Hepatocyte (in vitro differentiated cells): ENCODE results near the gene SSBP3.

Source experiments
- CTCF ChIP-seq: fragments of 200-600 bp; sonication (generic); IDR thresholded peaks from 2 replicates; pipeline ENCODE4 v1.5.1; 2016; ENCODE audit warnings: antibody characterized with exemption, mild to moderate bottlenecking; ENCODE audit not compliant: poor library complexity
- EZH2 ChIP-seq: fragments of 200-600 bp; sonication (generic); IDR thresholded peaks from 2 replicates; pipeline ENCODE4 v1.6.1; 2016; ENCODE audit warnings: antibody characterized with exemption, mild to moderate bottlenecking, borderline replicate concordance
- EZH2phosphoT487 ChIP-seq: fragments of 200-600 bp; sonication (generic); IDR thresholded peaks from one replicate; pipeline ENCODE4 v1.6.1; 2018; ENCODE audit warnings: antibody characterized with exemption, mild to moderate bottlenecking, low read depth, moderate library complexity; ENCODE audit not compliant: unreplicated experiment, severe bottlenecking

- TF ChIP-seq CTCF (no peak), EZH2 (no peak), EZH2phosphoT487 (no peak)
Measured at GRCh38 chr1:54199765-54200518, 206.3 kb downstream of the SSBP3 start, which contains the start of the genes CYB5RL and MRPL37.
